PFSK-1 (cell line): ENCODE results near the gene PLEKHM3.

ENCODE experiments used
- FOXP2 ChIP-seq: optimal IDR thresholded peaks from 2 replicates; pipeline ENCODE3; 2011; ENCODE audit warnings: borderline replicate concordance, control low read depth, inconsistent platforms; ENCODE audit not compliant: insufficient read depth; ENCODE audit errors: extremely low read length, extremely low read depth
- POLR2AphosphoS5 ChIP-seq: IDR thresholded peaks from 2 replicates; pipeline ENCODE4 v1.6.1; 2012; ENCODE audit warnings: low read depth, mild to moderate bottlenecking, control low read depth, low read length, moderate library complexity
- REST ChIP-seq, 2 experiments: IDR thresholded peaks; 2 replicates each; pipeline versions ENCODE4 v1.6.1 to v1.8.0; 2011 to 2012; ENCODE audit warnings: low read depth in 2 of 2, low read length in 2 of 2, control low read depth in 1 of 2, inconsistent platforms in 1 of 2, mild to moderate bottlenecking in 1 of 2, moderate library complexity in 1 of 2; ENCODE audit not compliant: insufficient read depth in 1 of 2
- SIN3A ChIP-seq: IDR thresholded peaks from 2 replicates; pipeline ENCODE4 v1.6.1; 2012; ENCODE audit warnings: mild to moderate bottlenecking, low read length, moderate library complexity, borderline replicate concordance; ENCODE audit not compliant: insufficient read depth
- TAF1 ChIP-seq: IDR thresholded peaks from 2 replicates; pipeline ENCODE4 v1.6.1; 2012; ENCODE audit warnings: low read length, control low read depth, borderline replicate concordance; ENCODE audit not compliant: insufficient read depth

The PLEKHM3 gene

DNA sequence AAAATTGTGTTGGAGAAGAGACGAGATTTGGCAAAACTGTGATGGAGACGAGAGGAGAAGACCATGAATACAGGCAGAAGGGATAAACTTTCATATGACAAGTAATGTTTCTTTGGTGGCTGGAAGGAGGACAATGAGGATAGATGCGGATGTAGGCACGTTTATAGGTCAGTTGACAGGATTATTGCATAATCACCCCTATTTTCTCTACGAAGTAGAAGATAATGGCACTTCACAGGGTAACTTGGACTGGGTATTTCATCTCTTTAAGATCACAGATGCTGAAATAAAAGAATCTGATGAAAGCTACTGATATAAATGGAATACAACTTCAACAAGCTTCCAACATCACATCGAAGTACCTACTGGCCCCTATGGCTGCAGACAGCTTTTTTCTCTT is 81.0 kb downstream of the PLEKHM3 start:
- no peak for TF ChIP-seq REST (IDR thresholded peaks at IDR 0.05; ENCODE audit: insufficient read depth in 1 of 2, low read depth in 2 of 2, low read length in 2 of 2)
- TF ChIP-seq SIN3A = no peak
- TF ChIP-seq POLR2AphosphoS5 = no peak
- TF ChIP-seq FOXP2 = no peak
- no peak for TF ChIP-seq TAF1

- TF ChIP-seq TAF1 (no peak), FOXP2 (no peak), SIN3A (no peak), REST (IDR thresholded peaks at IDR 0.05; ENCODE audit: insufficient read depth in 1 of 2, low read depth in 2 of 2, low read length in 2 of 2) (no peak), POLR2AphosphoS5 (no peak)
Observed at GRCh38 chr2:207939342-207940108, 85.8 kb downstream of the PLEKHM3 start.

- no peak for TF ChIP-seq FOXP2
- TF ChIP-seq TAF1 = no peak
Observed at GRCh38 chr2:207938886-207939285, 86.4 kb downstream of the PLEKHM3 start.

- TF ChIP-seq TAF1 = no peak
- no peak for TF ChIP-seq SIN3A
Observed at GRCh38 chr2:207938415-207938814, 86.9 kb downstream of the PLEKHM3 start.

DNA sequence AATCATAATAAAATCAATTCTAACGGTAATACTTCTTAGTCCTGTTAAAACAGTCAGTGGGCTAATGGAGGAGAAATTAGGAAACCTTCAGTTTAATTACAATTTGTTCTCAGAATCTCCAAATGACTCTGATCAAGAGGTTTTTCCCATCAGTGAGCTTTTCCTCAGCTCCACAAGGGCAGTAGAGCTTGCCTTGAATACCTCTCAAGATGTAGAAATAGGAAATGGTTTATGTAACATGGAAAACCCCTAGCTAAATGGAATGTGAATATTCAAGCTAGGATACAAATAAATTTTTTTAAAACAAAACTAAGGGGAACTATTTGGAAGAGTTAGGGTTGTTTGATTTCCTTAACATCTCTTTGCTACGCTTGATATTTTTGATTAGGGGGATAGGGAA is 87.5 kb downstream of the PLEKHM3 start:
- no peak for TF ChIP-seq REST (IDR thresholded peaks at IDR 0.05; ENCODE audit: insufficient read depth in 1 of 2, low read depth in 2 of 2, low read length in 2 of 2)
- no peak for TF ChIP-seq FOXP2
- TF ChIP-seq TAF1 = no peak
- TF ChIP-seq SIN3A = no peak
- TF ChIP-seq POLR2AphosphoS5 = no peak

GRCh38 chr2:207937253-207937652 is 88.1 kb downstream of the PLEKHM3 start:
- TF ChIP-seq REST (IDR thresholded peaks at IDR 0.05; ENCODE audit: insufficient read depth in 1 of 2, low read depth in 2 of 2, low read length in 2 of 2) (no peak), FOXP2 (no peak), TAF1 (no peak), SIN3A (no peak), POLR2AphosphoS5 (no peak)
